HG03025 (cell line): Measurements from ENCODE around the gene FNDC3A.
"Not testable (repeated sequence)": the region's sequence is repeated elsewhere in the genome, so short reads cannot be mapped to it uniquely, and the experiment has no call there.

Experiments
- ATAC-seq: cut with Tn5 transposase; IDR thresholded peaks from one replicate; pipeline ENCODE4 v1.9.1; 2021; ENCODE audit warnings: mild to moderate bottlenecking, moderate library complexity; ENCODE audit not compliant: unreplicated experiment, low FRiP score

The FNDC3A gene

DNA sequence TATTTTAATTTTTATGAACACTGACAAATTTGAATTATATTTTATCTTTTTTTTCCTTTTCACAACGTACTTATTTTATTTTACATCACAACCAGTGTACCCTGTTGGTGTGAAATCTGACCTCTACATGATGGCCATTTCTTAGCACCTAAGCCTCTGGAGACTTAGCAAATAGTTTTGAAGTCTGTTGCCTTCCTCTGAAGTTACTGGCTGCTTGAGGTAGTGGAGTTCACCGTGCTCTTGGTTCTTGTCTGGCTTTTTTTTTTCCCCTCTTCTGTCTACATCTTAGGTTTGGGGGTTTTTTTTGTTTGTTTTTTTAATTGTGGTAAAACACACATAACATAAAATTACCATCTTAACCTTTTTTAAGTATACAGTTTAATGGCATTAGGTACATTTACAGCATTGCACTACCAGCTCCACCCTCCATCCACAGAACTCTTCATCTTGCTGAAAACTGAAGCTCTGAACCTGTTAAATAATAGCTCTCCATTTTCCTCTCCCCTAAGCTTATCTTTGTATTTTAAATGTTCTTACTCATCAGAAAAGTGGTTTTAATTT lies 150.3 kb downstream of the FNDC3A start:
- ATAC-seq, result no peak

DNA sequence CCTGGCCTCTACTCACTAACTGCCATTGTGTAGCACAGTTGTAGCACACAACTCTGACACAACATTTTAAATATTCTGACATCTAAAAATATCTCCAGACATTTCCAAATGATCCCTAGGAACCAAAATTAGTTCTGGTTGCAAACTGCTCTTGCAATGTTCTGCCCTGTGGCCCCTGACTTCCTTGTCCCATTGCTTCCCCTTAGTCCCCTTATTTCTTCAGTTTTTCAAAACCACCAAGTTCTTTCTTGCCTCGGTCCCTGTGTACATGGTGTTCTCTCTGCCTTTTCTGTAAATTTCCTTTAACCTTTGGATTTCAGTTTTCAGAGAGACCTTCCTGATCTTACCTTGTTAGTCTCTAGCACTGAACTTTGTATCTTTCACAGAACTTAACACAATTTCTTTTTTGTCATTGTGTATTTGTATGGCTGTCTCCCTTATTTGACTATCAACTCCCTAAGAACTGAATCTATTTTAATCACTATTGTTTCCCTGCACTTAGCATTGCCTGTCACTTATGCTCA lies 156.8 kb downstream of the FNDC3A start:
- no peak for ATAC-seq

DNA sequence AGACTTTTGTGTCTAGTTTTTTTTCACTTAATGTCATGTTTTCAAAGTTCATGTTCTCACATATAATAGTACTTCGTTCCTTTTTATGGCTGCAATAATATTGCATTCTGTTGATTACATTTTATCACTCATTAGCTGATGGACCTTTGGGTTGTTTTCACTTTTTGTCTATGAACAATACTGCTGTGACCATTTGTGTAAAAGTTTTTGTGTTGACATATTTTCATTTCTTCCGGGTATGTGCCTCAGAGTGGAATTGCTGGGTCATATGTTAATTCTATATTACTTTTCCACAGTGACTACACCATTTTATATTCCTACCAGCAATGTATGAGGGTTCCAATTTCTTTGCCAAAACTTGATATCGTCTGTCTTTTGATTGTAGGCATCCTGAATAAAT lies 158.6 kb downstream of the FNDC3A start:
- no peak for ATAC-seq

DNA sequence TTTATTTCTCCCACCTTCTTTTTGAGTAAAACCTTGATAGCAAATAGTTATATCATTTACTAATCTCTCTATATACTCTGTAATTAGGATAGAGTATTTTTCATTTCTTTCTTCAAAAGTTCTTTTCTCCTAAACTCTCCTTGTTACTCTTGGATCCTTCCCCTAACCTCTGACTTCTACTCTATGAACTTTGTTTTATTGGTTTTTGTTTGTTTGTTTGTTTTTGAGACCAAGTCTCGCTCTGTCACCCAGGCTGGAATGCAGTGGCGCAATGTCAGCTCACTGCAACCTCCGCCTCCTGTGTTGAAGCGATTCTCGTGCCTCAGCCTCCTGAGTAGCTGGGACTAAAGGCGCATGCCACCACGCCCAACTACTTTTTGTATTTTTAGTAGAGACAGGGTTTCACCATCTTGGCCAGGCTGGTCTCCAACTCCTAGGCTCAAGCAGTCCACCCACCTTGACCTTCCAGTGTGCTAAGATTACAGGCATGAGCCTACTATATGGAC lies 161.5 kb downstream of the FNDC3A start:
- ATAC-seq, result not testable (repeated sequence)

DNA sequence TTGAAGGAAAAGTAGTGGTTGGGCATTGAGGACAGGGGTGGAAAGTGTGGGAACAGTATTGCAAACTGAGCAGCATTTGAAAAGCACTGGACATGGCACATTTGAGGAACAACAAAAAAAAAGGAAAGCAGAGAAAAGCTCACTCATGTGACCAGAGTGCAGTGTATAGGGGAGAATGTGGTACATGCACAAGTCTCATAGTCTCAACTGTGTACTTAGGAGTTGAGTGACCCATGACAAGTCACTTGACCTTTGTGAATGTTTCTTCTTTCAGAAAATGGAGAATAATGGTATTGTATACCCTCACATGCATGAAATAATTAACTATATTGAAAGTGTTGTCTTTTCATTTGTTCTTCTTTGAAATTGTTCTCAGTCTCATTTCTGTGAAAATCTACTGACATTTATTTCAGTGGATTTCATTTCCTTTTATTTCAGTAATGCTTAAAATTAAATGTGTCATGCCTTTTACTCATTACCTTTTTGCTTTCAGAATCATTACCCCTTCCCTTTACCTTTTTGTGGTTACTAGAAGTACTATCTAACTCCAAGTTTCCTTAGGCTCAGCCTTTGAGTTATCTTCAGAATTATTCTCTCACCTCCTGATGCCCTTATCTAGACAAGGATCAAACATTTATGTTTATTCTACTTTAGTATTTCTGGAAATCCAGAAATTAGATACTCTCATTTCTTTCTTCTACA lies 165.3 kb downstream of the FNDC3A start:
- ATAC-seq, result no peak

DNA sequence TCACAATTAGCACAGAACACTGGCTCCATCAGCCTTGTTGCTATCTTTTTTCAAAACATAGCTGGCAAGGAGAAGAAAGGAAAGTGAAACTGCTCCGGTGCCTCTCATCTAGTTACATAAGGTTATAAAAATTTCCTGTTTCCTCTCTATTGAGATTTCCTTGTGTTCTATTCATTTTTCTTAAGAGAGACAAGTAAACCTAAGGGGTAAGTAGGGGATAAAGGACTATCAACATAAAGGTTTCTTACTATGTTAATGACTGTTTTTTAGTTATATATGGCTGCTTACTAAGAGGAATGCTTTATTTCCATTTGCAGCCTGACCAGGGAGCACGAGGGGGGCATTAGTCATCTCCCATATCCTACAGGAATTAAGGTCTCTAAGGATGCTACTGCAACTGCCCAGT lies 171.2 kb downstream of the FNDC3A start:
- no peak for ATAC-seq

DNA sequence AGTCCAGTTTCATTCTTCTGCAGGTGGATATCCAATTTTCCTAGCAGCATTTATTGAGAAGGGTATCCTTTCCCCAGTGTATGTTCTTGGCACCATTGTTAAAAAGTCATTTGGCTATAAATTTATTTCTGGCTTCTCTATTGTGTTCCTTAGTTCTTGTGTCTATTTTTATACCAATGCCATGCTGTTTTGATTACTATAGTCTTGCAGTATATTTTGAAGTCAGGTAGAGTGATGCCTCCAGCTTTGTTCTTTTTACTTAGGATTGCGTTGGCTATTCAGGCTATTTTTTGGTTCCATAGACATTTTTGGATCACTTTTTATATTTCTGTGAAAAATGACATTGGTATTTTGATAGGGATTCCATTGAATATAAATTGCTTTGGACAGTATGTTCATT lies 172.7 kb downstream of the FNDC3A start:
- ATAC-seq, result no peak

DNA sequence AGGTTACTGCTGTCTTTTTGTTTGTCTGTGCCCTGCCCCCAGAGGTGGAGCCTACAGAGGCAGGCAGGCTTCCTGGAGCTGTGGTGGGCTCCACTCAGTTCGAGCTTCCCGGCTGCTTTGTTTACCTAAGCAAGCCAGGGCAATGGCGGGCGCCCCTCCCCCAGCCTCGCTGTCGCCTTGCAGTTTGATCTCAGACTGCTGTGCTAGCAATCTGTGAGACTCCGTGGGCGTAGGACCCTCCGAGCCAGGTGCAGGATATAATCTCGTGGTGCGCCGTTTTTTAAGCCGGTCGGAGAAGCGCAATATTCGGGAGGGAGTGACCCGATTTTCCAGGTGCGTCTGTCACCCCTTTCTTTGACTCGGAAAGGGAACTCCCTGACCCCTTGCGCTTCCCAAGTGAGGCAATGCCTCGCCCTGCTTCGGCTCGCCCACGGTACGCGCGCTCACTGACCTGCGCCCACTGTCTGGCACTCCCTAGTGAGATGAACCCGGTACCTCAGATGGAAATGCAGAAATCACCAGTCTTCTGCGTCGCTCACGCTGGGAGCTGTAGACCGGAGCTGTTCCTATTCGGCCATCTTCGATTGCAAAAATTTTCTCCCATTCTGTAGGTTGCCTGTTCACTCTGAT lies 182.4 kb downstream of the FNDC3A start:
- ATAC-seq, result not testable (repeated sequence)

DNA sequence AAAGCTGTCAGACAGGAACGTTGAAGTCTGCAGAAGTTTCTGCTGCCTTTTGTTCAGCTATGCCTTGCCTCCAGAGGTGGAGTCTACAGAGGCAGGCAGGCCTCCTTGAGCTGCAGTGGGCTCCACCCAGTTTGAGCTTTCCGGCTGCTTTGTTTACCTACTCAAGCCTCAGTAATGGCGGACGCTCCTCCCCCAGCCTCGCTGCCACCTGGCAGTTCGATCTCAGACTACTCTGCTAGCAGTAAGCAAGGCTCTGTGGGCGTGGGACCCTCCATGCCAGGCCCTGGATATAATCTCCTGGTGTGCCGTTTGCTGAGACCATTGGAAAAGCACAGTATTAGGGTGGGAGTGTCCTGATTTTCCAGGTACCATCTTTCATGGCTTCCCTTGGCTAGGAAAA lies 187.4 kb downstream of the FNDC3A start:
- not testable (repeated sequence) for ATAC-seq

DNA sequence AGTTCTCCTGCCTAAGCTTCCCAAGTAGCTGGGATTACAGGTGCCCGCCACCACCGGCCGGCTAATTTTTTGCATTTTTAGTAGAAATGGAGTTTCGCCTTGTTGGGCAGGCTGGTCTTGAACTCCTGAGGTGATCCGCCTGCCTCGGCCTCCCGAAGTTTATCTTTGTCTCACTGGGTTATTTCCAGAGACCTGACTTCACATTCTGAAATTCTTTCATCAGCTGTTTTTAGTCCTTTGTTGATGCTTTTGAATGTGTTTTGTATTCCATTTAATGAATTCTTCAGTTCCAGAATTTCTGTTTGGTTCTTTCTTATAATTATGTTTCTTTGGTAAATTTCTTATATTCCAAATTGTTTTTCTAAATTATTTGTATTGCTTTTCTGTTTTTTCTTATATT lies 189.0 kb downstream of the FNDC3A start:
- ATAC-seq, result no peak

DNA sequence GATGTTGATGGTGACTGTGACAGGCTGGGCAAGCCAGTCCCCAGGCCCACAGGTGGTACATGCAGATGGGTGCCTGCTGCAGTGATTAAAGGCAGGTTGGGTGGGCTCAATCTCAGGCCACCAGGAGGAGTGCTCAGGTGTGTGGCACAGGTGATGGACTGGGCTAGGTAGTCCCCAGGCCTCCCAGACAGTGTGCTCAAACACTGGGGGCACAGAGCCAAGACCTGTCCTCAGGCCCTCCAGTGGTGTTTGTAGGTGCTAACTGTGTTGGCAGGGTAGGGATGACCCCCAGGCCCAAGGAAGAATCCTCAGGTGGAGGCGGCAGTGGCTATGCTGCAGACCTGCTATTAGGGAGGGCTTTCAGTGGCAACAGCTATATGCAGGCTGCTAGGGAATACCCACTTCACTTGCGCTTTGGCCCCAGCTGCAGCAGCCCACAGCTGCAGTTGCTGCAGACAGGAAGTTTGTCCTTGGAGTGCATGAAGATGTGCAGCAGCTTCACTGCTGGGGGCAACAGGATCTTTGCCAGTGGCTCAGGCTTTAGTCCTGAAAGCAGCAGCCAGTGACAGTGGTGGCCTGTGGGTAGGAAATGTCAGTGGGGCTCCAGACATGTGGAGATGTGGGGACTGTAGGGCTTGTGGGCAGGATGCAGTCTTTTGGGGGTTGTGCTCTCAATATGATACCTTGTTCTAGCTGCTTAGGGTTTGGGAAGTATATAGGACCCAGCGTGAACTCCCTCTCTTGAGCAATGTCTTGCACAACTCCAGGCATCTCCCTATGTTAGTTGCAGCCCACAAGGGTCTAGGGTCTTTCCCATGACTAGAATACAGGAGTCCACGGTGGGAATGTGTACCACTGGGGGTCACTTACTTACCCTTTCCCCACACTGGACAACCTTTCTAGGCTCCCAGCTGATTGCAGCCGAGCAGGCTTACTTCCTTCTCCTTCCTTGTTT lies 190.4 kb downstream of the FNDC3A start:
- no peak for ATAC-seq

DNA sequence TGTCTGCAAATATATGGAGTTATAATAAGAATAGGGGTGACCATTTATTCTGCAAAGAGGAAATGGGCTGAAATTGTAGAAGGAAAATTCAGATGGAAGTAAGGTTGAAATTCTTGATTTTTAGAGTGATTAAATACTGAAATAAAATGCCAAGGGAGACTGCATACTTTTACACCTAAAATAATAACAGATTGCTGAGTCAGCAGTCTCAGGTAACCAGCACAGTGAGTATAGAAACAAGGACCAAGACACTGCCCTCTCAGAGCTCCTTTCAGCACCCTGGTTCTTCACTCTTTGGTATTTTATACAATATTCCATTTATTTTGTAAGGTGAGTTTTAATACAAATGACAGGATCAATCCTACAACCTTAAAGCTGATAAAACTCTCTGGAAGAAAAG lies 195.6 kb downstream of the FNDC3A start:
- no peak for ATAC-seq

DNA sequence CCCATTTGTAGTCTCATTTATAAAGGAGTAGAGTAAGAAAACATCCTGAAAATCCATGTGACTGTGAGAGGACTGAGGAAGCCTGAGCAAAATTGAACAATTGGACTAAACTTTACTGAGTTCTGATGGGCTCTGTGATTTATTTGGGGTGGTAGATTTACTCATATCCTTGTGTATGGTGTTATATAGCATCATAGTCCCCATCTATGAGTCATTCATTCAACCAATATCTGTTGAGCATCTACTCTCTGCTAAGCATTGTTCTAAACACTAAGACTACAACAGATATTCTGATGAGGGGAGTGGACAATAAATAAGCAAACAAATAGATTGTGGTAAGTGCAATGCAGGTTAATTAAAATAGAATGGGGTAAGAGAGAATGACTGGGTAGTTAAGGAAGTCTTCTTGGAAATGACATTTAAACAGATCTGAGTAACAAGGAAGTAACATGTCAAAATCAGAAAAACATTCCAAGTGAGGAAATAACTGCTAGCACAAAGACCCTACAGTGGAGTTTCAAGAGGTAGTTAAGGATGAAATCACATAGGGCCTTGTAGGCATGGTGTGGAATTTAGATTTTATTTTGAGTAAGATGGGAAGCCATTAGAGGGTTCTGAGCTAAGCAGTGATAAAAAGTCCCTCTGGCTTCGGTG lies 208.1 kb downstream of the FNDC3A start:
- ATAC-seq, result no peak

DNA sequence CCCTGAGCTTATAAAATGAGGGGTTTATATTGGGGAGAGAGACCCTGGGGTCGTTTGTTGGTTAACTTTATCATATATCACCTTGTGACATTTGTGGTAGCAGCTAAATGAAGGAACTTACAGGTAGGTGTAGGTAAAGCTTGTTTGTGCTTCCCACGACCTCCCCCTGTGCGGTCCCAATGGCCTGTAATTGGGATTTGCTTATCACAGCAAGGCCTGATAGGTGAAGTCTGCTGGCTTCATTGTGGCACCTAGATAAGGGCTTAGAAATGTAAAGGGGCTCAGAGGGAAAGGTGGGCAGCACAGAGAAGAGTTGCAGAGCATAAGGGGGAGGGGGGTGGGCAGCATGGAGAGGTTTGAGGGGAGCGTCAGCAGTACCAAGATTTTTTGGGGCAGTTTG lies 208.9 kb downstream of the FNDC3A start:
- no peak for ATAC-seq

DNA sequence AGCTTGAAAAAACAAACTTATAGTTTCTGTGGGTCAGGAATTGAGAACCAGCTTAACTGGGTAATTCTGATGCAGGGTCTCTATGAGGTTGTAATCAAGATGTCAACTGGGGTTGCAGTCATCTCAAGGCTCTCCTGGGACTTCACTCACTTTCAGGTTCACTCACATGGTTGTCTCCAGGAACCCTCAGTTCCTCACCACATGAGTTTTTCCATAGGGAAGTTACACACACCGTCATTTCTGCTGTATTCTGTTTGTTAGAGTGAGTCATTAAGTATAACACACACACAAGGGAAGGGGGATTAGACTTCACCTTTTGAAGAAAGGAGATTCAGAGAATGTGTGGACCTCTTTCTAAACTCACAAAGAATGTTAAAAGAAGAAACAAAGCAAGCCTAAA lies 209.6 kb downstream of the FNDC3A start:
- ATAC-seq, result no peak

DNA sequence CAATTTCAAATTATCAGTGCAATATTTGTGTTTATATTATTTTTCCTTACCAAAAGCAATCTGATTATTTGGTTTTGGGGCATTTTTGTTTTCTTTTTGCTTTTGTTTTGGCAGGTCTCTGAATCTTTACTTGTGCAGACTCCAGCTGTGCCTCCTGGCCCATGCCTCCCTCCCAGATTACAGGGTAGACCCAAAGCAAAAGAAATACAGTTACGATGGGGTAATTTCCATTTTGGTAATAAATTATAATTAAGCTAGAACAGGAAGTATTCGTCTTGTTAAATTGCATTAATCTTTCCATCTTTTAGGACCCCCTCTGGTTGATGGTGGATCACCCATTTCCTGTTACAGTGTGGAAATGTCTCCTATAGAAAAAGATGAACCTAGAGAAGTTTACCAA lies 215.2 kb downstream of the FNDC3A start:
- ATAC-seq, result no peak

DNA sequence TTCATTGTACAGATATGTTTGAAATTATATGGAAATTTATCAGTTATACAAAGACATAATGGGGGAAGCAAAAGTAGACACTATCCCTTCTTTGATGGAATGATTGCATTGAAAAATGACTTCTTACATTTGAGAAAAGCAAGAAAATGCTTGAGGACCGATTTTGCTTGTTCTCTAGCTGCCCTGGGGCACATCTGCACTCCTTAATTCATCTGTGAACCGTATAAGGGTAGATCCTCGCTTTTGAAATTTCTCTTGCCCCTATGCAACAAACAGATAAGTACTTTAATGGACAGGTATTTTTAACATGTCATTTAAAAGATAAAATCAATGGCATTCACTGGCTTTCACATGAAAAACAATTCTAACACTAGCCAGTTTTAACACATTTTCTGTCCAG lies 230.9 kb downstream of the FNDC3A start:
- no peak for ATAC-seq

DNA sequence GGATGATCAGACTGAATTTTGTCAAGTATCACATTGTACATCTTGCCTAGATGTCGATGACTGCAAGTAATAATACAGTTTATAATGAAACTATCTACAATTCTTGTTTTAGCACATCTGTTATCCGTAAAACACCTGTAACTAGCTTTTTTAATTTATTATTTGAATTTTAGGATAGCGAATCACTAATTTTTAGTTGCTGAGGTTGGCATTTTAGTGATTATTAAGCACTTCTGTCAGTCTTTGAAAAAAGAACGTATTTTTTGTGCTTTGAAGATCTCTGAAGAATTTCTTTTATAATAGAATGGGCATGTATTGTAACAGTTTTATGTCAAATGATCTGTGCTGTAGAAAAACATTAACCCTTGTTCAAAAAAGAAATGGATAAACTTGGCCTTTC lies 232.9 kb downstream of the FNDC3A start:
- no peak for ATAC-seq

DNA sequence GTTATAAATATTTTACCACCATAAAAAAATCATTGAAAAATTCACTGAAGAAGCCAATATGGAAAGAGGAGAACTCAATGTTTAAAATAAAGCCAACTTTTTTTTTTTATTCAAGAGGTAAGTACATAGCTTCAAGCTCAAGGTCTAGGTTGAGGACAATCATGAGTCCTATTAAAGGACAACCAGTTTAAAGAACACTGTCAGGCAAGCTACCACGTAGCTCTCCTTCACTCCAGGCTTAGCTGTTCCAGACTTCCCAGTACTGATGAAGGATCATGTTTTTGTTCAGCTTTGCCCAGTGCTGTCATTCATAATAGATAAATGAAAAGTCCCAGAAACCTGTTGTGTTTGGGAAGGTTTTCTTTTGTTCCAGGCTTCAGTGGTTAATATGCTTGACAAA lies 234.4 kb downstream of the FNDC3A start:
- ATAC-seq, result no peak

DNA sequence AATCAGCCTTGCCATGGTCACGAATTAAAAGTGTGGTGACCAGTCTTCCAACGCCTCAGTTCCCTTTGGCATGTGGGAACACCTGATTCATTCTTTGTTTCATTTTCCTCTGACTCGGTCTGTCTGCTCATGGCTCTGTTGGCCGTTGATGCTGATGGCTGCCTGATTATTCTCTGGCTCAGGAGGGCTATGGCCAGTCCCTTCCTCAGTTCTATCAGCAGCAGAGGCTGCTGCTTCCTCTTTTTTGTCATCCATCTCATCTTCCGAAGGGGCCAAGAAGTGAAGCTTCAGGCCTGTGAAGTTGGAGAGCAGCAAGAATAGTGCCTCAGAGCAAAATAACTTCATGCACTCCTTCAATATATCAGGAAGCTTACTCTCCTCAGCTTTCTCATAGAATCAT lies 235.0 kb downstream of the FNDC3A start:
- no peak for ATAC-seq
